Right cardiac atrium (tissue), 5 donors: Measurements from ENCODE around the gene UBE2Q1. TPM values are rescaled to one million over a fixed set of nuclear protein-coding genes. Genes with fewer than 3 reads are reported as not detected.

Experiments used
- ATAC-seq, 2 donors: fragments of 200-7000 bp; cut with Tn5 transposase; one replicate each; pipeline versions ENCODE4 v1.8.0 to v1.9.1; 2020; ENCODE audit warnings: moderate library complexity in 2 of 2, mild to moderate bottlenecking in 1 of 2
- DNase-seq, 3 donors: peaks; one replicate each; pipeline ENCODE4 v3.0.0-alpha.2; 2020
- H3K27ac ChIP-seq: one replicate; pipeline ENCODE4 v1.5.1; 2013; ENCODE audit warnings: mild to moderate bottlenecking, low read length, control low read depth, moderate library complexity
- H3K27me3 ChIP-seq: one replicate; pipeline ENCODE4 v1.6.1; 2013; ENCODE audit not compliant: control insufficient read depth, insufficient read depth
- H3K4me1 ChIP-seq: one replicate; pipeline ENCODE4 v1.6.1; 2013; ENCODE audit warnings: low read length; ENCODE audit not compliant: control insufficient read depth, insufficient read depth
- H3K4me3 ChIP-seq: one replicate; pipeline ENCODE4 v1.5.1; 2013; ENCODE audit warnings: low read length, control low read depth
- H3K9me3 ChIP-seq: one replicate; pipeline ENCODE4 v1.6.1; 2013; ENCODE audit warnings: low read length; ENCODE audit not compliant: control insufficient read depth
- WGBS: extraction: QIAGEN DNeasy Blood & Tissue Kit; methylation state at CpG from one replicate; pipeline ENCODE4 v1.1.7; 2013; 5-methylcytosine and 5-hydroxymethylcytosine counted together
- intact Hi-C, 4 donors: fragments of 100-400 bp; cut with DNase I; formaldehyde crosslinking; loops; one replicate each; pipeline versions ENCODE4 v1.11.0 to v1.14.0; 2022 to 2023
- polyA plus RNA-seq: library from polyadenylated mRNA; stranded (reverse); fragments of 200-250 nt; gene quantifications from one replicate; pipeline ENCODE4 v1.2.3, GENCODE V29; 2013
- total RNA-seq, 4 donors: library from RNA; stranded (reverse); fragmentation: NEBNext Ultra II Directional; extraction: Animal tissue kit (Norgen Biotek cat#: 25700); gene quantifications; one replicate each; pipeline ENCODE4 v1.2.1, GENCODE V29; 2021
- donor health status: healthy with polysubstance abuse.
- donor health status: DM: no; HTN: yes; CAD: no.
- donor health status: DM: no; HTN: no; CAD: no.
- donor health status: DM: no; HTN: yes; CAD: no; lungs with severe emphysema.
- donor health status: DM: yes; HTN: yes; CAD: no.

Gene UBE2Q1
- total and polyA plus RNA-seq, 5 donors = 32.4 to 67.9 (median 60.2) TPM

- Histone ChIP-seq H3K27ac (peak overlapping the region; percentile 34), H3K27me3 (no peaks in the 10 kb centered on the region), H3K4me1 (peaks cover 3% of the 10 kb centered on the region), H3K9me3 (no peaks in the 10 kb centered on the region), H3K4me3 (no peak overlapping the region)
- no peak for DNase-seq
- 52% methylated on average over 7 of the region's 7 CpGs for WGBS
- ATAC-seq = no peak
- intact Hi-C loops = no loop called here
These were observed 19.0 kb upstream of the UBE2Q1 start for GRCh38 chr1:154577346-154578057.

- ATAC-seq (no peak), DNase-seq (no peak)
- Histone ChIP-seq H3K4me3 (no peak overlapping the region), H3K9me3 (no peaks in the 10 kb centered on the region), H3K27me3 (no peaks in the 10 kb centered on the region), H3K4me1 (peaks cover 3% of the 10 kb centered on the region), H3K27ac (no peak overlapping the region)
- intact Hi-C loops = no loop called here
- WGBS = 79% methylated on average over 8 of the region's 8 CpGs
These were observed 17.6 kb upstream of the UBE2Q1 start for GRCh38 chr1:154575951-154576566.

- Histone ChIP-seq H3K27ac (no peak overlapping the region), H3K4me3 (no peak overlapping the region), H3K4me1 (peaks cover 3% of the 10 kb centered on the region), H3K9me3 (no peaks in the 10 kb centered on the region), H3K27me3 (no peaks in the 10 kb centered on the region)
- WGBS = 81% methylated on average over 10 of the region's 10 CpGs
- intact Hi-C loops = no loop called here
- ATAC-seq (no peak), DNase-seq (no peak)
These were observed 16.9 kb upstream of the UBE2Q1 start for GRCh38 chr1:154575147-154575927.

GRCh38 chr1:154574716-154575115, 16.3 kb upstream of the UBE2Q1 start:
- WGBS = 15% methylated on average over 7 of the region's 7 CpGs
- no peak for DNase-seq
- intact Hi-C loops = no loop called here
- H3K4me3 ChIP-seq = no peak overlapping the region
- H3K4me1 ChIP-seq = peaks cover 3% of the 10 kb centered on the region
- H3K27ac ChIP-seq = no peak overlapping the region
- no peaks in the 10 kb centered on the region for H3K9me3 ChIP-seq
- no peak for ATAC-seq
- H3K27me3 ChIP-seq = no peaks in the 10 kb centered on the region

- Histone ChIP-seq H3K27me3 (no peaks in the 10 kb centered on the region), H3K27ac (no peak overlapping the region), H3K9me3 (no peaks in the 10 kb centered on the region), H3K4me3 (no peak overlapping the region), H3K4me1 (peaks cover 3% of the 10 kb centered on the region)
- intact Hi-C loops = no loop called here
- 88% methylated on average over 3 of the region's 3 CpGs for WGBS
- DNase-seq = no peak
- no peak for ATAC-seq
These were observed 14.7 kb upstream of the UBE2Q1 start for GRCh38 chr1:154573168-154573510.

- H3K9me3 ChIP-seq = no peaks in the 10 kb centered on the region
- H3K27ac ChIP-seq = no peak overlapping the region
- ATAC-seq (no peak), DNase-seq (no peak)
- H3K4me3 ChIP-seq = no peak overlapping the region
- H3K4me1 ChIP-seq = peaks cover 1% of the 10 kb centered on the region
- no peaks in the 10 kb centered on the region for H3K27me3 ChIP-seq
- intact Hi-C loops = no loop called here
- WGBS = 71% methylated on average over 10 of the region's 10 CpGs
These were observed 14.2 kb upstream of the UBE2Q1 start for GRCh38 chr1:154572468-154573167.

GRCh38 chr1:154571964-154572288, 13.5 kb upstream of the UBE2Q1 start:
- WGBS = 92% methylated on average over 29 of the region's 29 CpGs
- ATAC-seq (no peak), DNase-seq (no peak)
- H3K4me1 ChIP-seq = no peaks in the 10 kb centered on the region
- H3K9me3 ChIP-seq = no peaks in the 10 kb centered on the region
- H3K27ac ChIP-seq = no peak overlapping the region
- no peaks in the 10 kb centered on the region for H3K27me3 ChIP-seq
- no peak overlapping the region for H3K4me3 ChIP-seq
- intact Hi-C loops = no loop called here

GRCh38 chr1:154571244-154571963, 12.9 kb upstream of the UBE2Q1 start:
- intact Hi-C loops = no loop called here
- ATAC-seq (no peak), DNase-seq (no peak)
- 95% methylated on average over 59 of the region's 59 CpGs for WGBS
- Histone ChIP-seq H3K9me3 (no peaks in the 10 kb centered on the region), H3K27ac (no peak overlapping the region), H3K27me3 (no peaks in the 10 kb centered on the region), H3K4me1 (no peaks in the 10 kb centered on the region), H3K4me3 (no peak overlapping the region)

- ATAC-seq = no peak
- DNase-seq = no peak
- WGBS = 36% methylated on average over 17 of the region's 17 CpGs
- no peaks in the 10 kb centered on the region for H3K27me3 ChIP-seq
- H3K9me3 ChIP-seq = no peaks in the 10 kb centered on the region
- intact Hi-C loops = loop anchor here in 3 of 4 donors (10.0 kb wide), 2 partner anchors 187 to 307 kb away; partner anchors contain the start of gene KCNN3 (in 2 of the 3)
- no peak overlapping the region for H3K27ac ChIP-seq
- no peak overlapping the region for H3K4me3 ChIP-seq
- no peaks in the 10 kb centered on the region for H3K4me1 ChIP-seq
These were observed 9.8 kb upstream of the UBE2Q1 start for GRCh38 chr1:154568157-154568815.
